ENCODE measurements around the gene MITF. TPM values are rescaled to one million over a fixed set of nuclear protein-coding genes. Genes with fewer than 3 reads are reported as not detected.

Gene MITF
- total and polyA plus RNA-seq, 4 donors = 0.91 to 2.9 (median 2.3) TPM

GRCh38 chr3:69987833-69988232, 248.6 kb downstream of the MITF start:
- Histone ChIP-seq H3K36me3 (ENCODE audit: control insufficient read depth in 4 of 4, insufficient read depth in 3 of 4, low read depth in 1 of 4, low read length in 3 of 4) (no peaks in the 10 kb centered on the region), H3K4me1 (ENCODE audit: control insufficient read depth in 4 of 4, insufficient read depth in 4 of 4, low read length in 3 of 4) (peaks cover 0 to 2% (median under 1%) of the 10 kb centered on the region in 4 donors), H3K9ac (ENCODE audit: low read depth in 1 of 2, low read length in 2 of 2) (no peak overlapping the region), H3K27me3 (ENCODE audit: control insufficient read depth in 4 of 4, insufficient read depth in 4 of 4, low read length in 3 of 4) (peaks cover 0 to 2% (median 0%) of the 10 kb centered on the region in 4 donors), H3K27ac (ENCODE audit: low read depth in 1 of 2, low read length in 2 of 2) (no peak overlapping the region), H3K4me3 (ENCODE audit: low read depth in 1 of 3, low read length in 3 of 3) (no peak overlapping the region), H3K9me3 (ENCODE audit: control insufficient read depth in 4 of 4, low read length in 3 of 4) (no peaks in the 10 kb centered on the region)
- 89% methylated on average over 6 of the region's 6 CpGs for WGBS
- DNase-seq (ENCODE audit: low spot score) = no peak
- no peak for TF ChIP-seq RXRA (IDR thresholded peaks at IDR 0.05)

- Histone ChIP-seq H3K4me3 (ENCODE audit: low read depth in 1 of 3, low read length in 3 of 3) (no peak overlapping the region), H3K9ac (ENCODE audit: low read depth in 1 of 2, low read length in 2 of 2) (no peak overlapping the region), H3K4me1 (ENCODE audit: control insufficient read depth in 4 of 4, insufficient read depth in 4 of 4, low read length in 3 of 4) (no peaks in the 10 kb centered on the region), H3K9me3 (ENCODE audit: control insufficient read depth in 4 of 4, low read length in 3 of 4) (no peaks in the 10 kb centered on the region), H3K27me3 (ENCODE audit: control insufficient read depth in 4 of 4, insufficient read depth in 4 of 4, low read length in 3 of 4) (peaks cover 0 to 2% (median 0%) of the 10 kb centered on the region in 4 donors), H3K36me3 (ENCODE audit: control insufficient read depth in 4 of 4, insufficient read depth in 3 of 4, low read depth in 1 of 4, low read length in 3 of 4) (no peaks in the 10 kb centered on the region), H3K27ac (ENCODE audit: low read depth in 1 of 2, low read length in 2 of 2) (no peak overlapping the region)
- TF ChIP-seq HNF4G (IDR thresholded peaks at IDR 0.05) = no peak
- TF ChIP-seq RXRA (IDR thresholded peaks at IDR 0.05) = no peak
- TF ChIP-seq YY1 (IDR thresholded peaks at IDR 0.05) = no peak
- TF ChIP-seq, protein P1, sequence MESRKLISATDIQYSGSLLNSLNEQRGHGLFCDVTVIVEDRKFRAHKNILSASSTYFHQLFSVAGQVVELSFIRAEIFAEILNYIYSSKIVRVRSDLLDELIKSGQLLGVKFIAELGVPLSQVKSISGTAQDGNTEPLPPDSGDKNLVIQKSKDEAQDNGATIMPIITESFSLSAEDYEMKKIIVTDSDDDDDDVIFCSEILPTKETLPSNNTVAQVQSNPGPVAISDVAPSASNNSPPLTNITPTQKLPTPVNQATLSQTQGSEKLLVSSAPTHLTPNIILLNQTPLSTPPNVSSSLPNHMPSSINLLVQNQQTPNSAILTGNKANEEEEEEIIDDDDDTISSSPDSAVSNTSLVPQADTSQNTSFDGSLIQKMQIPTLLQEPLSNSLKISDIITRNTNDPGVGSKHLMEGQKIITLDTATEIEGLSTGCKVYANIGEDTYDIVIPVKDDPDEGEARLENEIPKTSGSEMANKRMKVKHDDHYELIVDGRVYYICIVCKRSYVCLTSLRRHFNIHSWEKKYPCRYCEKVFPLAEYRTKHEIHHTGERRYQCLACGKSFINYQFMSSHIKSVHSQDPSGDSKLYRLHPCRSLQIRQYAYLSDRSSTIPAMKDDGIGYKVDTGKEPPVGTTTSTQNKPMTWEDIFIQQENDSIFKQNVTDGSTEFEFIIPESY (IDR thresholded peaks at IDR 0.05) = no peak
- no peak for TF ChIP-seq FOXA1 (IDR thresholded peaks at IDR 0.05)
- no peak for TF ChIP-seq GABPA (IDR thresholded peaks at IDR 0.05 in 1 of 2, conservative IDR thresholded peaks at IDR 0.05 in 1 of 2)
- no peak for TF ChIP-seq JUND (IDR thresholded peaks at IDR 0.05)
- TF ChIP-seq SP1 (IDR thresholded peaks at IDR 0.05) = no peak
- TF ChIP-seq TAF1 (conservative IDR thresholded peaks at IDR 0.05) = no peak
- TF ChIP-seq RAD21 (IDR thresholded peaks at IDR 0.05) = no peak
- no peak for TF ChIP-seq HNF4A (conservative IDR thresholded peaks at IDR 0.05)
- no peak for TF ChIP-seq FOXA2 (IDR thresholded peaks at IDR 0.05)
- TF ChIP-seq EGR1 (IDR thresholded peaks at IDR 0.05; ENCODE audit: low read depth in 2 of 2) = no peak
- 79% methylated on average over 4 of the region's 4 CpGs for WGBS
- DNase-seq (ENCODE audit: low spot score) = no peak
Measured at GRCh38 chr3:69993757-69994156, 254.5 kb downstream of the MITF start.

DNA sequence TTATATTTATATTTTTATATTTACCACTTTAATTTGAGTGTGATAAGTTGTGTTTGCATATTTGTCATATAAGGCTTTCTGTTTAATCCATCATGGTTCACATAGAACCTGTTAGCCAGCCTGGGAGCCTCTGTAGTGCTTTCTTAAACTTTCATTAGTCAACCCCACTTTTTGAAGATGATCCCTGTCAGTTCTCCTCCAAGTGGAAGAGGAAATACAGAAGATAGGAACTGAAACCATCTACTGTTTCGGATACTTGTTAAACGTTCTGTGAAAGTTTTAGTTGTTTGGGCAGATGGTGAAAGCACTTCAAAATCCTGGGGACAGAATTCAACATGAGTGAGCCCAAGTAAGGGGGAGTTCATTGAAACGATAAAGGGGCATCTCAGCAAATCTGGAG, 255.7 kb downstream of the MITF start:
- 63% methylated on average over 3 of the region's 3 CpGs for WGBS
- no peak overlapping the region for H3K27ac ChIP-seq (ENCODE audit: low read depth in 1 of 2, low read length in 2 of 2)
- no peak overlapping the region for H3K4me3 ChIP-seq (ENCODE audit: low read depth in 1 of 3, low read length in 3 of 3)
- H3K27me3 ChIP-seq (ENCODE audit: control insufficient read depth in 4 of 4, insufficient read depth in 4 of 4, low read length in 3 of 4) = no peaks in the 10 kb centered on the region
- H3K9ac ChIP-seq (ENCODE audit: low read depth in 1 of 2, low read length in 2 of 2) = no peak overlapping the region
- no peak for TF ChIP-seq HNF4G (IDR thresholded peaks at IDR 0.05)
- TF ChIP-seq FOXA2 (IDR thresholded peaks at IDR 0.05) = no peak
- TF ChIP-seq, protein P2, sequence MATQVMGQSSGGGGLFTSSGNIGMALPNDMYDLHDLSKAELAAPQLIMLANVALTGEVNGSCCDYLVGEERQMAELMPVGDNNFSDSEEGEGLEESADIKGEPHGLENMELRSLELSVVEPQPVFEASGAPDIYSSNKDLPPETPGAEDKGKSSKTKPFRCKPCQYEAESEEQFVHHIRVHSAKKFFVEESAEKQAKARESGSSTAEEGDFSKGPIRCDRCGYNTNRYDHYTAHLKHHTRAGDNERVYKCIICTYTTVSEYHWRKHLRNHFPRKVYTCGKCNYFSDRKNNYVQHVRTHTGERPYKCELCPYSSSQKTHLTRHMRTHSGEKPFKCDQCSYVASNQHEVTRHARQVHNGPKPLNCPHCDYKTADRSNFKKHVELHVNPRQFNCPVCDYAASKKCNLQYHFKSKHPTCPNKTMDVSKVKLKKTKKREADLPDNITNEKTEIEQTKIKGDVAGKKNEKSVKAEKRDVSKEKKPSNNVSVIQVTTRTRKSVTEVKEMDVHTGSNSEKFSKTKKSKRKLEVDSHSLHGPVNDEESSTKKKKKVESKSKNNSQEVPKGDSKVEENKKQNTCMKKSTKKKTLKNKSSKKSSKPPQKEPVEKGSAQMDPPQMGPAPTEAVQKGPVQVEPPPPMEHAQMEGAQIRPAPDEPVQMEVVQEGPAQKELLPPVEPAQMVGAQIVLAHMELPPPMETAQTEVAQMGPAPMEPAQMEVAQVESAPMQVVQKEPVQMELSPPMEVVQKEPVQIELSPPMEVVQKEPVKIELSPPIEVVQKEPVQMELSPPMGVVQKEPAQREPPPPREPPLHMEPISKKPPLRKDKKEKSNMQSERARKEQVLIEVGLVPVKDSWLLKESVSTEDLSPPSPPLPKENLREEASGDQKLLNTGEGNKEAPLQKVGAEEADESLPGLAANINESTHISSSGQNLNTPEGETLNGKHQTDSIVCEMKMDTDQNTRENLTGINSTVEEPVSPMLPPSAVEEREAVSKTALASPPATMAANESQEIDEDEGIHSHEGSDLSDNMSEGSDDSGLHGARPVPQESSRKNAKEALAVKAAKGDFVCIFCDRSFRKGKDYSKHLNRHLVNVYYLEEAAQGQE (IDR thresholded peaks at IDR 0.05) = no peak
- no peak for TF ChIP-seq GABPA (IDR thresholded peaks at IDR 0.05 in 1 of 2, conservative IDR thresholded peaks at IDR 0.05 in 1 of 2)
- no peak for TF ChIP-seq SP1 (IDR thresholded peaks at IDR 0.05)
- no peak for TF ChIP-seq RAD21 (IDR thresholded peaks at IDR 0.05)
- no peak for TF ChIP-seq TAF1 (conservative IDR thresholded peaks at IDR 0.05)
- no peak for TF ChIP-seq CTCF (IDR thresholded peaks at IDR 0.05; ENCODE audit: low read depth, low read length, missing input control)
- TF ChIP-seq JUND (IDR thresholded peaks at IDR 0.05) = no peak
- no peak for TF ChIP-seq HNF4A (conservative IDR thresholded peaks at IDR 0.05)
- no peak for TF ChIP-seq NR2F2 (IDR thresholded peaks at IDR 0.05)
- no peak for TF ChIP-seq RXRA (IDR thresholded peaks at IDR 0.05)
- TF ChIP-seq, protein P3, sequence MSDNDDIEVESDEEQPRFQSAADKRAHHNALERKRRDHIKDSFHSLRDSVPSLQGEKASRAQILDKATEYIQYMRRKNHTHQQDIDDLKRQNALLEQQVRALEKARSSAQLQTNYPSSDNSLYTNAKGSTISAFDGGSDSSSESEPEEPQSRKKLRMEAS (IDR thresholded peaks at IDR 0.05) = no peak
- no peak for TF ChIP-seq EGR1 (IDR thresholded peaks at IDR 0.05; ENCODE audit: low read depth in 2 of 2)
- TF ChIP-seq ATF3 (IDR thresholded peaks at IDR 0.05) = no peak
- H3K4me1 ChIP-seq (ENCODE audit: control insufficient read depth in 4 of 4, insufficient read depth in 4 of 4, low read length in 3 of 4) = no peaks in the 10 kb centered on the region
- DNase-seq (ENCODE audit: low spot score) = no peak
- H3K36me3 ChIP-seq (ENCODE audit: control insufficient read depth in 4 of 4, insufficient read depth in 3 of 4, low read depth in 1 of 4, low read length in 3 of 4) = no peaks in the 10 kb centered on the region
- no peaks in the 10 kb centered on the region for H3K9me3 ChIP-seq (ENCODE audit: control insufficient read depth in 4 of 4, low read length in 3 of 4)
